OCI-LY1 (cell line): ENCODE results near the gene GCN1.

ENCODE experiments used
- EZH2 ChIP-seq: fragments of 200-600 bp; sonication (generic), shearing (Covaris generic); IDR thresholded peaks from 2 replicates; pipeline ENCODE4 v1.8.0; 2017; ENCODE audit warnings: borderline replicate concordance, mixed run types, mild to moderate bottlenecking, antibody characterized with exemption, low read length, moderate library complexity, mixed read lengths
- TF ChIP-seq, protein P1 (sequence below): fragments of 200-600 bp; sonication (generic), shearing (Covaris generic); IDR thresholded peaks from 2 replicates; pipeline ENCODE4 v1.5.1; 2017; ENCODE audit warnings: mild to moderate bottlenecking, antibody characterized with exemption, low read length, moderate library complexity, mixed read lengths

DNA sequence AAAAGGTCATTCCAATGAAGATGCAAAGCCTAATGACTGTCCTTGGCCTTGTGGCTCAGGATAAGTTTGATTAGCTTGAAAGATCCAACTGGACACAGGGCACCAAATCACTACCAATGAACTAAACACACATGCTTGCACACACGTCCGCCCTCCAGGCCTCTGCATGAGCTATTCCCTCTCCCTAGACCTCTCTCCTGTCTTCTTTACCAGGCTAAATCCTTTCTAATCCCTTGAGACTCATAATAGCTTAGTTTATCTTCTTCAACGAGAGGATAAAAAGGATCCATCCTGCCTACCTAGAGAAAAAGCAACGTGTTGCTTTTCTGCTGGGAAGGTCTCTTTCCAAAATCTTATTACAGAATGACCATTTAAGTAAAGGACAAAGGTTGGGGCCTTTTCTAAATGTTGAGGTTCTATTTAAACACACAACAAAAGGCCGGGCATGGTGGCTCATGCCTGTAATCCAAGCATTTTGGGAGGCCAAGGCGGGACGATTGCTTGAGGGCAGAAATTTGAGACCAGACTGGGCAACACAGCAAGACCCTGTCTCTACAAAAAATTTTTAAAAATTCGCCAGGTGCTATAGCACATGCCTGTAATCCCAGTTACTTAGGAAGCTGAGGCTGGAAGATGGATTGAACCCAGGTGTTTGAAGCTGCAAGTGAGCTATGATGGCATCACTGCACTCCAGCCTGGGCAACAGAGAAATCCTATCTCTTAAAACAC lies 48.6 kb upstream of the GCN1 start:
- TF ChIP-seq, protein P1, sequence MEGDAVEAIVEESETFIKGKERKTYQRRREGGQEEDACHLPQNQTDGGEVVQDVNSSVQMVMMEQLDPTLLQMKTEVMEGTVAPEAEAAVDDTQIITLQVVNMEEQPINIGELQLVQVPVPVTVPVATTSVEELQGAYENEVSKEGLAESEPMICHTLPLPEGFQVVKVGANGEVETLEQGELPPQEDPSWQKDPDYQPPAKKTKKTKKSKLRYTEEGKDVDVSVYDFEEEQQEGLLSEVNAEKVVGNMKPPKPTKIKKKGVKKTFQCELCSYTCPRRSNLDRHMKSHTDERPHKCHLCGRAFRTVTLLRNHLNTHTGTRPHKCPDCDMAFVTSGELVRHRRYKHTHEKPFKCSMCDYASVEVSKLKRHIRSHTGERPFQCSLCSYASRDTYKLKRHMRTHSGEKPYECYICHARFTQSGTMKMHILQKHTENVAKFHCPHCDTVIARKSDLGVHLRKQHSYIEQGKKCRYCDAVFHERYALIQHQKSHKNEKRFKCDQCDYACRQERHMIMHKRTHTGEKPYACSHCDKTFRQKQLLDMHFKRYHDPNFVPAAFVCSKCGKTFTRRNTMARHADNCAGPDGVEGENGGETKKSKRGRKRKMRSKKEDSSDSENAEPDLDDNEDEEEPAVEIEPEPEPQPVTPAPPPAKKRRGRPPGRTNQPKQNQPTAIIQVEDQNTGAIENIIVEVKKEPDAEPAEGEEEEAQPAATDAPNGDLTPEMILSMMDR: no peak
- no peak for TF ChIP-seq EZH2
